HG02852 (cell line): ENCODE measurements around the gene NPPB.

ENCODE experiments used
- ATAC-seq: cut with Tn5 transposase; IDR thresholded peaks from one replicate; pipeline ENCODE4 v1.9.1; 2021; ENCODE audit warnings: mild to moderate bottlenecking, moderate library complexity; ENCODE audit not compliant: unreplicated experiment

The NPPB gene

DNA sequence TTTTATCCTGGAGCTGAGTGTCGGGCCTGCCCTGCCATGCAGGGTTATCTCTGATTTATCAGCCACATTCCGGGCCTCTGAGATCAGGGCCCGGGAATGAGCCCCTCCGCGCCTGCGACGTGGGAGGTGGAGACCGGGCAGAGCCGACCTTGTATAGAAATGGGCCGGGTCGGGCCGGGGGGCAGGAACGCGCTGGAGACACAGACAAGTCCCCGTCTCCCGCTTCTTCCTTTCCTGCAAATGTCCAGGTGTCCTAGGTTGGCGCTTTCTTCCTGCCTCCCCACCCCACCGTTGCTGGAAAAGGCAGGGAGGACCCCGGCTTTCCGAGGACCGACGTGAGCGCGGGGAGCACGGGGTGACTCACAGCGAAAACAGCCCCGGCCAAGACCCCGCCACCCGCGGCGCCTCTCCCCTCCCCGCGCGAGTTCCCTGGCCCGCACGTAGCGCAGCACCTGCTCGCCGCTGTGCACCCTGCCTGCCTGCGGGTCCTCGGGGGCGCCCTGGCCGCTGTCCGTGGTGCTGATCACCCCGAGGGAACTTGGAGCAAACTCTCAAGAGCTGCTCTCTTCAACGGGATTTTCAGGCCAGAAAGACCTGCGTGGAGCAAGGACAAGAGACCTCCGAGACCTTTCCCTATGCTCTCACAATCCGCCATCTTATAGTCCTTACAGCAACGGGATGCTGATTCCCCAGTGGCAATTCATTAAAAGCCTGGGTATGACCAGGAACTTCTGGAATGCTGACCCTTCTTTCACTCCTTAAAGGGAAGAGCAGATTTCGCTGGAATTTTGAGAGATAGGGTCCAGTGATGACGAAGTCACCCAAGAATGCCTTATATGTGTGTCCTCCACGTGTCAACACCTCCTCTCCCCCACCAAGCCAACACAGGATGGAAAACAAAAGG is 475 bp upstream of the NPPB start:
- no peak for ATAC-seq

DNA sequence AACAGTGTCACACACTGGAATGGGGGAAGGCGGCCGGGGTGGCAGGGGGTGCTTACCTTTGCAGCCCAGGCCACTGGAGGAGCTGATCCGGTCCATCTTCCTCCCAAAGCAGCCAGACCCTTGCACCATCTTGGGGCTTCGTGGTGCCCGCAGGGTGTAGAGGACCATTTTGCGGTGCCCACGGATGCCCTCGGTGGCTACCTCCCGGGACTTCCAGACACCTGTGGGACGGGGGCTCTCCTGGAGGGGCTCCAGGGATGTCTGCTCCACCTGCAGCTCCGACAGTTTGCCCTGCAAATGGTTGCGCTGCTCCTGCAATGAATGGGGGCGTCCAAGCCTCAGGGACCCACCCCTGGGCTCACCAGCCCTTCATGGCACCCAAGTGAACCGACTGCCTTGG is 587 bp downstream of the NPPB start:
- ATAC-seq: no peak

DNA sequence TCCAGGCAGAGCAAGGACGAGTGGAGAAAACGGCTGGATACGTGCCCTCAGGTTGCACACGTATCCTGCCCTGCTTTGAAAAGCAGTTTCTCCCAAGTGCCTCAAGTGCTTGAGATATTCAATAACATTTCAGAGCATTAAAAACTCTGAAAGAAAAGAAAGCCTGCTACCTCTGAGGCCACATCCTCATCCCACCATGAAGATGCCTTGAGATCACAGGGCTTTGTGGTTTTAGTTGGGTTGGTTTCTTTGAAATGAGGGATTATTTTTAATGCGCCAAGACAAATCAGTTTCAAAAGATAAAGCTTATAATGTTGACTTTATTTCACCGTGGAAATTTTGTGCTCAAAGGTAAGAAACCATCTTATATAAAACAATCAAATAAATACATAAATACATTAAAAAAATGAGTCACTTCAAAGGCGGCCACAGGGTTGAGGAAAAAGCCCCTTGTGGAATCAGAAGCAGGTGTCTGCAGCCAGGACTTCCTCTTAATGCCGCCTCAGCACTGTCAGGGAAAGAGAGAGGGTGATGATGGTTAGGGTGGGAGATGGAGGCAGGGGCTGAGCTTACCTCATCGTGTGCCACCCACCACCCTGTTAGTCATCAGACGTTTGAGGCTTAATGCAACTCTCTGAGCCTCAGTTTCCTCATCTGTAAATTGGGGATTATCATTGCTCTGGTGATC is 1.4 kb downstream of the NPPB start:
- ATAC-seq: no peak

DNA sequence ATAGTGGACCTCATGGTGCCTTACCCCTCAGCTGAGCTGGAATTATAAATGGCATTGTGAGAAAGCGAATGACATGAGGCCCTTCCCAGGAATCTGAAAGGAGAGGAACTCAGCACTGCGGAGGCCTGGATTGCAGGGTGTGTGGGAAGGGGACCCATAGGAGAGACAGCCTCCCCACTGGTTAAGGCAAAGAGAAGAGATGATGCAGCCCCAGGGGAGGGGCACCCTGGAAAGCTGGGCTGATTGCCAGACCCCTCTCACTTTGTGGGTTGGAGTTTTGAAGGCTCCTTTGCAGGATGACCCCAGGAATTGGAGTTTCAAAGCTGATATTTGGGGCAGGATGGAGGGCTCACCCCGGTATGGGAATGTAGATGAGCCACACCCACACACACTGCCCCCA is 2.0 kb downstream of the NPPB start:
- ATAC-seq: no peak

DNA sequence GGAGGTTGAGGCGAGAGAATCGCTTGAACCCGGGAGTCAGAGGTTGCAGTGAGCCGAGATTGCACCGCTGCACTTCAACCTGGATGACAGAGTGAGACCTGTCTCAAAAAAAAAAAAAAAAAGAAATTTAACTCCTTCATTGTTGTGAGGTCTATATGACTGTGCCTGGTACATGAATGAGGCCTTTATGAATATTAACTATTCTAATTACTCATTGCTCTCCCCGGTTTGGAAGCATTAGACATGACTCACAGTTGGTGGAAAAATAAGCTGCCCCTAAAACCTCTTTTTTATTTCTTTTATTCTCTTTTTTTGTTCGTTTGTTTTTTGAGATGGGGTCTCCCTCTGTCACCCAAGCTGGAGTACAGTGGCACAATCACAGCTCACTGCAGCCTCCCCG is 3.3 kb downstream of the NPPB start:
- ATAC-seq: no peak

DNA sequence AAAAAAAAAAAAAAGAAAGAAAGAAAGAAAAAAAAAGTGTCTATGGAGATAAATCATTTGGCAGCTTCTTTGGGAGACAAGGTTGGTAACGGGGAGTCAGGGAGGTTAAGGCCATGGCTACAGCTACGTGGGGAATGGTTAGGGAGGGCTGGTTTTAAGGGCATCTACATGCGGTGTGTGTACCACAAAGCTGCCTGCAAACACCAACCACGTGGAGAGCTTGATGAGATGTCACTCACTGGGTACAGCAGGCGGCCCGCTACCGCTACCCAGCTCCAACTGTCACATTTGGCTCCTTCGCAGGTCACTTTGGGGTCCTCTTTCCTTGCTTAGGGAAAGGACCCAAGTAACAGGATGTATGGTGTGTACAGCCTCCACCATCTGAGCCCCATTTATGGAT is 4.2 kb downstream of the NPPB start:
- ATAC-seq: no peak

DNA sequence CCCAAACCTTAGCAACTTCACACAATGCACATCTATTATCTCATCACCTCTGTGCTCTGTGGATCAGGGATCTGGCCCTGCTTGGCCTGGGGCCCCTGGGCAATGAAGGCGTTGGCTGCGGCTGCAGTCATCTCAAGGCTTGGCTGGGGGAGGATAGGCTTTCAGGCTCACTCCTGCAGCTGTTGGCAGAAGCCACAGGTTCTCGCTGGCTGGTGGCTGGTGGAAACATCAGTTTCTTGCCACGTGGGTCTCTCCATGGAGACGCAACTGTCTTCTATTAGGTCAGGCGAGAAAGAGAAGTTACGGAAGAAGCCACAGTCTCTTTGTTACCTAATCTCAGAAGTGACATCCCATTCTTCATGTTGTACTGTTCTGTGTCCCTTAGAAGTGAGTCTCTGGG is 7.6 kb downstream of the NPPB start:
- no peak for ATAC-seq

DNA sequence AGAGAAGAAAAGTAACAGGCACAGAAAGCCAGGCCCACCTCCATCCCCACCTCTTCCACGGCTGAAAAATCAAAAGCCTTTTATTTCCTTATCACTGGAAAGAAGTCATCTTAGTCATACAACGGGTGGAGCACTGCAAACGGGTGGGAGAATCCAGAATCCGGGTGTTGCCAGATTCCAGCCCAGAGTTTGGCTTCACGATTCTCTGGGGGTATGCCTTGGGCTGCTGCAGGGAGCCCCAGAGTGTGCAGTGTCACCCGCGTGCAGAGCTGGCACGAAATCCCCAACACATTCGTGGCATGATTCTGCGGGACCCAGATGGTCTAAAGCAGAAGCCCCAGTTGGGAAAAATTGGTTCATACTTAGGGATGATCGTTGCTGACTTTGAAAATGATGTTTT is 8.6 kb downstream of the NPPB start:
- no peak for ATAC-seq

DNA sequence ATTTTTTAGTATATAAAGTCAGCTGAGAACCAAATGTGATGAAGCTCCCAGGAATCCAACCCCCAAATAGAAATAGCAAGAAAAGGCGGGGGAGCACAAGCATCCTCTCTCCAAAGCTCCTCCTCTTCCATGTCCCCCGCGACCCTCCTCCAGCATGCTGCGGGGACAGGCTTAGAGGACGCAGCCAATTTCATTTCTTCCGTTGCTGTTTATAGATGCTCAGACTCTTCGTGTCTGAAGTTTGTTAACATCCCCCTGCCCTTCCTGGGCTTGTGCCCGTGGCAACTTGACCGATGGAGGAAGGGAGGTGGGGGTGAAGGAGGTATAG is 10.4 kb downstream of the NPPB start:
- no peak for ATAC-seq

DNA sequence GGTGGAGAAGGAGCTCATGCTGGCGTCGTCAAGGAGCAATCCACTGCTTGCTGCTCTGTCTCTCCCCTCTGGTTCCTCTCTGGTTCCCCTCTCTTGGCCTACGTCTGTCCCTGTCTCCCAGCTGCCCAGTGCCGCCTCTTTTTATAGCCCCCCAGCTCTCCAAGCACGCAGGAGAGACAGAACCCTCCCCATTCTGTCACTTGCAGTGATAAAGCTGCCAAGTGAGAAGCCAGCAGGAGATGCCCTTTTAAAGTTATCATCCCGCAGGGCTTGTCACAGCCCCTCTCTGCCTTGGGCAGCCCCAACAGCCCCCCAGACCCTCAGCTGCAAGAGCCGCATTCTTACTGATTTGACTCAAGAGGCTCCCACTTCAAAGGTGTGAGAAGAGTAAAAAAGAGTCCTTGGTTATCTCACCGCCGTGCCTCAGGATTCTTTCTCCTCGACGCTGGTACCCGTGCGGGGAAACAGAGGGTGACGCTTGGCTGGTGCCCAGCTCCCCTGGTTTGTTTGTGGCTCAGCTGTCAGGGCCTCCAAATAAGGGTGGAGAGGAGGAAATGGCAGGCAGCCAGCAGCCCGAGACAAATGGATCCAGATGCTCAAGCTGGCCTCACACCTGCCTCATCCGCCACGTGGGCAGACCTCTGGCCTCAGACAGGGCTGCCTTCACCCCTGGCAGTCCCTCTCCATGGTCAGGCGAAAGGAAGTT is 10.9 kb downstream of the NPPB start, which contains the start of gene NPPA:
TSS of gene NPPA (minus strand) at position 117 of the 706 bp plus-strand sequence. CDS start at position 18, 99 bp downstream.
- no peak for ATAC-seq

DNA sequence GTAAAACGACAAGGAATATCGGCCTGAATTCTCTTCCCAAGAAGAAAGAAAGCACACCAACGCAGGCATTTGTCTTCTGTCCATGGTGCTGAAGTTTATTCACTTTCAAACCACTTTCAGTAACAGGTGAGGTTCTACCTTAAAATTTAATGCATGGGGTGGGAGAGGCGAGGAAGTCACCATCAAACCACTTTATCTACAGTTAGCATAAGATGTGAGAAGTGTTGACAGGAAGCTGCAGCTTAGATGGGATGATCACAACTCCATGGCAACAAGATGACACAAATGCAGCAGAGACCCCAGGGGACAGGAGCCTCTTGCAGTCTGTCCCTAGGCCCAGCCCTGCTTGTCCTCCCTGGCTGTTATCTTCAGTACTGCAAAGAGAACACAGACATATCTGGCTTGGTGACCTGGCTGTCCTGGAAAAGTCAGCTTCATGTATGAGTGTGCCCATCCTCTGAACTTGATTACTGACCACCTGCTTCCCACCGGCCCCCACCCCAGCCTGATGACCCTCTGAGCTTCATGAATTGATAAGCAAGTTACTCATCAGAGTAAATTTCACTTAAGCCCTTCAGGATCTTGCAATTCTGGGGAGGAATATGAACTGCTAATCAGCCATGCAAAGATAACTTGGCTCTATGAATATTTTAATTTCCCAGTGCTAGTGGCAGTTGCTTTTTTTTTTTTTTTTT is 13.0 kb downstream of the NPPB start:
- ATAC-seq: no peak

DNA sequence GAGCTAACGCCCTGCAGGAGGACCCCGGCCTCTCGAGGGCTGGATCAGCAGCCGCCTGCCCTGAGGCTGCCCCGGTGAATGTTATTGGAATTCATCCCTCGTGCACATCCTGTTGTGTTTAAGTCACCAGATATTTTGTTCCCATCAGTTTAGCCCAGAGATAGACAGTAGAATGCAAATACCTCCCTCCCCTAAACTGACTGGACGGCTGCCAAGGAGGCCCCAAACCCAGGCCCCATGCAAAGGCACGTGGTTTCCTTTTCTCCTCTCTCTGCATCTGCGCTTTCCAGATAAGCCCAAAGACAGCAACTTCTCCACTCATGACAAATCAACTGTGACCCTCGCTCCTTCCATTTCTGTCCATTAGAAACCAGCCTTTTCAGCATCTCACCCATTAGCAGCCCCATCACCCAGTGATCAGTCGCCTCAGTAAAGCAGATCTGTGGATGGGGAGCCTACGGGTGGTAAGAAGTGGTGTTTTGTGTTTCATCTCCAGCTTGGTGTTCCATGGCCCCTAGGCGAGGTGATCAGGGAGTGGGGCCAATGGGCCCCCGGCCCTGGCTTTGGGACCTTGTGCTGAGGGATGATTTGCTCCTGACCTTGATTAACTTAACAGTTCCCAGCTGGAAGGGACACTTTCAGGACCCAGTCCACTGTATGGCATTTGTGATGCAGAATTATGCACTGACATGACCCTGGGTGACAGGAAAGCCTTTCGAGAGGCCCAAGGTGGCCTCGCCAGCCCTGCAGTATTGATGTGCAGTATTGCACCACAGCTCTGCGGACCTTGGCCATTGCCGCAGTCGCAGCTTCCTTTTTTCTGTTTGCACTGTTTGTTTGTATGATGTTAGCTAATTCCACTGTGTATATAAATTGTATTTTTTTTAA is 16.3 kb downstream of the NPPB start:
- no peak for ATAC-seq

DNA sequence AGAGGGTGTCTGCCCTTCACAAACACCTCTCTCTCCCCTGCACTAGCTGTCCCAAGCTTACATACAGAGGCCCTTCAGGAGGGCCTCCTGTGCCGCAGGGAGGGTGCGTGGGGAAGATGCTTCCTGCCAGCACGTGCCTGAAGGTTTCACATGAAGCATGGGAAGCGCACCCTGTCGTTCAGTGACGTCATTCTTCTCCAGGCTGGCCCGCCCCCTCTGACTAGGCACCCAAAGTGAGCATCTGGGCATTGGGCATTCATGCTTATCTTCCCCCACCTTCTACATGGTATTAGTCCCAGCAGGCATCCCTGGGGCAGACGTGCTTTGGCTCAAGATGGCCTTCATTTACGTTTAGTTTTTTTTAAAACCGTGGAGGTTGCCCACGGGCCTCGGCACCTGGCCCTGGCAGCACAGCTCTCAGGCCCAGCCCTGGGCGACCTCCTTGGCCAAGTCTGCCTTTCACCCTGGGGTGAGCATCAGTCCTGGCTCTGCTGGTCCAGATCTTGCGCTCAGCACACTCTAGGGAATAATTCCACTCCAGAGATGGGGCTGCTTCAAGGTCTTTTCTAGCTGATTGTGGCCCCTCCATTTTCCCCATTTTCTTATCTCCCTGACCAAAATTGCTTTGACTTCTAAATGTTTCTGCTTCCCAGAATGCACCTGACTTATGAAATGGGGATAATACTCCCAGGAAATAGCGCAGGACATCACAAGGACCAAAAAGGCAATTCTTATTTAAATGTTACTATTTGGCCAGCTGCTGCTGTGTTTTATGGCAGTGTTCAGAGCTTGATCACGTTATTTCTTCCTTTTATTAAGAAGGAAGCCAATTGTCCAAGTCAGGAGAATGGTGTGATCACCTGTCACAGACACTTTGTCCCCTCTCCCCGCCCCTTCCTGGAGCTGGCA is 17.2 kb downstream of the NPPB start:
- no peak for ATAC-seq

DNA sequence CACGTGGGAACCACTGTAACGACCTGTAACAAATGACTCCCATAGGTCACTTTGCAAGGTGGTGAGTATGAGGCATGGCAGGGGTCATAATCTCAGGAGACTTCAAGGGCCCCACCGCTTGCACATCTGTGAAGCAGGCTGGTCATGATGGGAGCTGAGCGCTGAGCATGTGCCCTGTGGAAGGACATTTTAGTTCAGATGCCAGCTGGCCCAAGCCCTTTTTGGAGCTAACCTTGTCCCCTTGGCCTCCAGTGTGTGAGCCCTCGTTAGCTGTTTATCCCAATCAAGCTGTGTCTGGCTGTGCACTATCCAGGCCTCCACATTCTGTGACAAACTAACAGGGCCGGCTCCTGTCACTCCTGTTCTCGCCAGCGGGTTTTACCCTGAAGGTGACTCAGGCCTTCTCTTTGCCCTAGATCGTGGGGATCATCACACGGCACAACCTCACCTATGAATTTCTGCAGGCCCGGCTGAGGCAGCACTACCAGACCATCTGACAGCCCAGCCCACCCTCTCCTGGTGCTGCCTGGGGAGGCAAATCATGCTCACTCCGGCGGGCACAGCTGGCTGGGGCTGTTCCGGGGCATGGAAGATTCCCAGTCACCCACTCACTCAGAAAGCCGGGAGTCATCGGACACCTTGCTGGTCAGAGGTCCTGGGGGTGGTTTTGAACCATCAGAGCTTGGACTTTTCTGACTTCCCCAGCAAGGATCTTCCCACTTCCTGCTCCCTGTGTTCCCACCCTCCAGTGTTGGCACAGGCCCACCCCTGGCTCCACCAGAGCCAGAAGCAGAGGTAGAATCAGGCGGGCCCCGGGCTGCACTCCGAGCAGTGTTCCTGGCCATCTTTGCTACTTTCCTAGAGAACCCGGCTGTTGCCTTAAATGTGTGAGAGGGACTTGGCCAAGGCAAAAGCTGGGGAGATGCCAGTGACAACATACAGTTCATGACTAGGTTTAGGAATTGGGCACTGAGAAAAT is 18.7 kb downstream of the NPPB start:
- ATAC-seq: no peak

DNA sequence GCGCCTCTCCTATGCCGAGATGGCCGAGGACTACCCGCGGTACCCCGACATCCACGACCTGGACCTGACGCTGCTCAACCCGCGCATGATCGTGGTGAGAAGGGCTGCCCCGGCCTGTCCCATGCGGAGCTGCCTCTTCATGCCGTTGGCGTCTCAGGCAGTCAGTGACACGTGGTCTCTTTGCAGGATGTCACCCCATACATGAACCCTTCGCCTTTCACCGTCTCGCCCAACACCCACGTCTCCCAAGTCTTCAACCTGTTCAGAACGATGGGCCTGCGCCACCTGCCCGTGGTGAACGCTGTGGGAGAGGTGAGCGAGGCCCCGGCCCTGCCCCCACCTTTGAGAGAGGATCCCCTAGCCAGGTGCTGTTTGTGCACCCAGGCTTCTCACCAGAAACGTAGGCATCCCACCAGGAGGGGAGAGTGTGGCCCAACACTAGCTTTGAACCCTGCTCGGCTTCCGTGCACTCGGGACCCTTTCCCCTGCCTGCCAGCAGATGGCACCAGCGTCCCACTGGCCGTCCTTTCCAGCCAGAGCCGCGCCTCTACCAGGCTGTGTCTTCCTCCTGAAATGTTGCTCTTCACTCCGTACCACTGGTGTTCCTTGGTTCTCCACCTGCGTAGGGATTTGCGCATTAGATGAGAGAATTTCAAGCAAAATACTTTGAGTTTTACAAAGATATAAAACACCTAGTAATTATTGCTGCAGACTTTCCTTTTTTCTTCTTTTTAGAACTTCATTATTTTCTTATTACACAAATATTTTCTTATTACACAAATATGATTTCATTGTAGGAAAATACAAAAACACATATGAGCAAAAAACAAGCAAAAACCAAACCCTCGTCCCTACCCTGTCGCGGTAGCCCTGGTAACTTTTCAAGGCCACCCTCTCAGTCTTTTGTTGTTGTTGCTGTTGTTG is 20.1 kb downstream of the NPPB start:
- ATAC-seq: no peak

DNA sequence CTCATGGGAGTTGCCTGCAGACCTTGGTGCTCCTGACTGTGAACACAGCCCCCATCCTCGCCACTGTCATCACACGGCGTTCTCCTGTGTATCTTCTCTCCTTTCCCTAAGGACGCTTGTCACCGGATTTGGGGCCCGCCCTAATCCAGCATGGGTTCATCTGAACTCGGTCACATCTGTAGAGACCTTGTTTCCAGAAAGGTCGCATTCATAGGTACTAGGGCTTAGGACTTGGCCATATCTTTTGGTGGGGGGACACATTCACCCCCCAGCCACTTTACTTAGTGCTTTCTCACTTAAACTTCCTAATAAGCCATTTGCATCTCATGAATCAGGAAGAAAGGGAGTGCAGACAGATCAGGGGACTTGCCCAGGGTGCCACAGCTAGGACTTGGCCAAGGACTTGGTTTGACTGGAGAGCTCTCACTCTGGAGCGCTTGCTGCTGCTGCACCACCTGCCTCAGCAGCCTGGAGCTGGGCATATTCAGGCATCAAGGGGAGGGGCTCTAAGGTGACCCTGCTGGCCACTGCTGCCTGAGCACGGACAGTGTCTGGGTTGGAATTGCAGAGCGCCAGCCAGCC is 20.9 kb downstream of the NPPB start:
- no peak for ATAC-seq
